Activated naive CD8-positive, alpha-beta T cell treated with anti-CD3 and anti-CD28 coated beads for 36 hours (primary cell): ENCODE measurements around the gene NYNRIN. TPM values are rescaled to one million over a fixed set of nuclear protein-coding genes. Genes with fewer than 3 reads are reported as not detected.

ENCODE experiments used
- DNase-seq: peaks from one replicate; pipeline ENCODE4 v3.0.0; 2021
- H3K27ac Mint-ChIP-seq: one replicate; pipeline ENCODE4 v1.8.0; 2022; ENCODE audit warnings: mild to moderate bottlenecking, moderate library complexity, mixed read lengths
- H3K27me3 Mint-ChIP-seq: one replicate; pipeline ENCODE4 v1.8.0; 2022; ENCODE audit warnings: mild to moderate bottlenecking, mixed read lengths
- H3K36me3 Mint-ChIP-seq: one replicate; pipeline ENCODE4 v1.8.0; 2021; ENCODE audit warnings: mild to moderate bottlenecking, mixed read lengths
- H3K4me1 Mint-ChIP-seq: one replicate; pipeline ENCODE4 v1.8.0; 2021; ENCODE audit warnings: mixed read lengths
- H3K4me3 Mint-ChIP-seq: one replicate; pipeline ENCODE4 v1.8.0; 2022; ENCODE audit warnings: mild to moderate bottlenecking, moderate library complexity, mixed read lengths
- H3K9me3 Mint-ChIP-seq: one replicate; pipeline ENCODE4 v1.8.0; 2022; ENCODE audit warnings: mixed read lengths
- total RNA-seq, 2 experiments: library from RNA; stranded (reverse); gene quantifications; one replicate each; pipeline ENCODE4 v1.2.3, GENCODE V29; 2021

NYNRIN gene
- total RNA-seq, 2 experiments from 2014 or later, result 0.08 to 0.10 TPM

DNA sequence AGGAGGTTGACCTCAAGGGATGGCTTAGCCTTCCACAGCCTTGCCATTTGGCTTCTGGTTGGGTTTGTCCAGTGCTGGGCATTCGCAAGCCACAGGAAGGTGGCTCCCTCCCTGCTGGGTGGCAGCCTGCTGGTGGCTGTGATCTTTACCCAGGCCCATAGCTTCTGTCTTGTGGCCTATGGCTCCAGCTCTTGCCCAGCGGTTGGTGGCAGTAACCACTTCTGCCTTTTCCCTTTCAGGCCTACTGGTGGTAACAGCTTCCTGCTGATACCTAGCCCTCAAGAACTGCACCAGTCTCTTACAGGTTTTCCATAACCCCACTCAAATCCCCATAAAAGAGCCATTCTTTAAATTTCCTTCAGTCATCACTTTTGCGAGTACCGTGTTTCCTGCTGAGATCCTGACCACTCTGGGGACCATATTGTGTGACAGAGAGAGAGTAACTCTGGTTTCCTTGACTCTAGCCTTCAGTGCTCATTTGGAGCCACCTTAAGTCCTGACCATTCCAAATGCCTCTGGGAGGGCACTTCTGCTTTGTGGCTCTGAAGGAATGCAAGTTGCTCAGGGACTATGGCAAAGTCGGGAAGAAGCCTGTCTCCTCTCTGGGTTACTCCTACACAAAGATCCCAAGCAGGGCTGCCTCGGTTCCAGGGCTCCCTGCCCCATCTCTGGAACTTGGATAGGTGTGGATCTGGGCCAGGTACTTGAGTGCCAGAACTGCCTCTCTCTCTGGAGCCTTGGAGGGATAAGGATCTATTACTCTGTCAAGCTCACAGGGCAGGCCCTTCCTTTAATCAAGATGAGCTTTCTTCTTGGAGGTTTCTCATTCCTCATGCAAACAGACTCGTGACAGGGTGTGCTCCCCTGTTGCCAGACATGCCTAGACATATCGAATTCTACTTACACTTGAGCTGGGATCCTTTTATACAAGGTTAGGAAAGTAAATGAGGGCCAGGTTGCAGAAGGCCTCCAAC, 2.9 kb upstream of the NYNRIN start:
- H3K4me1 Mint-ChIP-seq, result peaks cover 4% of the 10 kb centered on the region
- H3K4me3 Mint-ChIP-seq, result no peak overlapping the region
- no peak overlapping the region for H3K27ac Mint-ChIP-seq
- no peaks in the 10 kb centered on the region for H3K9me3 Mint-ChIP-seq
- H3K36me3 Mint-ChIP-seq, result no peaks in the 10 kb centered on the region
- peaks cover 10% of the 10 kb centered on the region for H3K27me3 Mint-ChIP-seq
- DNase-seq, result no peak

DNA sequence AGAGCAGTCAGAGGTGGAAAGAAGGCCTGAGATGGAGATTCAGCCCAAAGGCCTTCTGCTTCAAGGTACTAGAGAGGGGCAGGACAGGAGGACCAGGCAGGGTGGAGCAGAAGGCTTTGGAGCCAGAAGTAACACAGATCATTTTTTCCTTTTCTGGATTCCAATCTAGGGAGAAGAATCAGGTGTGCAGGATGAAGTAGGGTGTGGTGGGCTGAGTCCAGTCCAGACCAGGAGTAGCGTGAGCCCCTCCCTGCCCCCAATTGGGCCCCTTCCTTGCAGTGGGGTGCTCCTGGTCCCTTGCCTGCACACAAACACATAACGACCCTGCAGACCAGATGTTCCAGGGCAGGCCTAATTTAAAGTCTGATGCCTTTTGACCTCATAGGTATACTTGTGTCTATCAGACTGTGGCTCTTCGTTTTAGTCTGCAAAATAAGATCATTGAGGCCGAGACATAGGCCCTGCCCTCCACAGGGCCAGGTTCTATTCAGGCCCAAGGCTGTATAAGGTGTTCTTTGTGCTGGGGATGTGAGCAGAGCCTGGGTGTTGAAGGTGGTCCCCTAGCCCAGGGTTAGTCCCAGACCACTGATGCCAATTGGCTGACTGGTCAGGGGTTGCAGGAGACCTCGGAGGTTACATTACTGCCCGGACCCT, 1.0 kb upstream of the NYNRIN start:
- Mint-ChIP-seq H3K9me3 (no peaks in the 10 kb centered on the region), H3K27me3 (peaks cover 5% of the 10 kb centered on the region), H3K4me1 (peaks cover 4% of the 10 kb centered on the region), H3K4me3 (no peak overlapping the region), H3K27ac (no peak overlapping the region), H3K36me3 (no peaks in the 10 kb centered on the region)
- DNase-seq, result no peak

DNA sequence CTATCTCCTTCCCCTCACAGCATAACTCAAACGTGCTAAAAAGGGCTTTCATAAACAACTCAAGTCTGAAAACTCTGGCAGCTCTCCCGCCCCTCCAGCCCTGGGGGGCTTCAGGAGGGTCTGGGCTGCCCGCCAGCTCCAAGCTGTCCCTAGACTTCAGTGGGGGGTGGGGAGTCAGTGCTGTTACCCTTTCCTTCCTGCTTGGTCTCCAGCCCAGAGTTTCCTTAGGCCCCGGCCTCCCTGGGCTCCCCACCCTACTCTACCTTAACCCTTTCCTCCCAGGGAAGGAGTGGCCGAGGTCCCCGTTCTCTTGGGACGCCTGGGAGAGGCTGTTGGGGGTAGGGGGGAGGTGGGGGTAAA, 530 bp upstream of the NYNRIN start:
- Mint-ChIP-seq H3K4me3 (no peak overlapping the region), H3K27ac (no peak overlapping the region), H3K36me3 (no peaks in the 10 kb centered on the region), H3K27me3 (peaks cover 5% of the 10 kb centered on the region), H3K9me3 (no peaks in the 10 kb centered on the region), H3K4me1 (peaks cover 4% of the 10 kb centered on the region)
- no peak for DNase-seq

DNA sequence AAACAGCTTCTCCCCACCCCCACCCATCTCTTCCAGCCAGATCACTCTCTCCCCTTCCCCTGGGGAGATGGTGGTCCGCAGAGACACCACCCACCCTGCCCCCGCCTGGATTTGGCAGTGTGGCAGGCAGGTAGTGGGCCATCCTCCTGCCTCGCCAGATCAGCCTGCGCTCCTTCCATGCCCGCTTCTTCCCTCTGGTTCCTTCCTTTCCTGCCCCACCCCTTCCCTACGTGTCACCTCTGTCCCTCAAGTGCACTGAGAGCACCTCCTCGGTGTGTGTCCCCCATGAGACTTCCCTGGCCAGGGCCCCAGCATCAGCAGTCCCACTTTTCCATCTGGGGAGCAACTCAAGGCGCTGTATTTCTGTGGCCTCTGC, 632 bp downstream of the NYNRIN start:
- peak overlapping the region; percentile 57 for H3K4me3 Mint-ChIP-seq
- H3K4me1 Mint-ChIP-seq, result peaks cover 4% of the 10 kb centered on the region
- no peaks in the 10 kb centered on the region for H3K9me3 Mint-ChIP-seq
- no peak overlapping the region for H3K27ac Mint-ChIP-seq
- no peaks in the 10 kb centered on the region for H3K36me3 Mint-ChIP-seq
- DNase-seq, result no peak
- H3K27me3 Mint-ChIP-seq, result peaks cover 14% of the 10 kb centered on the region

DNA sequence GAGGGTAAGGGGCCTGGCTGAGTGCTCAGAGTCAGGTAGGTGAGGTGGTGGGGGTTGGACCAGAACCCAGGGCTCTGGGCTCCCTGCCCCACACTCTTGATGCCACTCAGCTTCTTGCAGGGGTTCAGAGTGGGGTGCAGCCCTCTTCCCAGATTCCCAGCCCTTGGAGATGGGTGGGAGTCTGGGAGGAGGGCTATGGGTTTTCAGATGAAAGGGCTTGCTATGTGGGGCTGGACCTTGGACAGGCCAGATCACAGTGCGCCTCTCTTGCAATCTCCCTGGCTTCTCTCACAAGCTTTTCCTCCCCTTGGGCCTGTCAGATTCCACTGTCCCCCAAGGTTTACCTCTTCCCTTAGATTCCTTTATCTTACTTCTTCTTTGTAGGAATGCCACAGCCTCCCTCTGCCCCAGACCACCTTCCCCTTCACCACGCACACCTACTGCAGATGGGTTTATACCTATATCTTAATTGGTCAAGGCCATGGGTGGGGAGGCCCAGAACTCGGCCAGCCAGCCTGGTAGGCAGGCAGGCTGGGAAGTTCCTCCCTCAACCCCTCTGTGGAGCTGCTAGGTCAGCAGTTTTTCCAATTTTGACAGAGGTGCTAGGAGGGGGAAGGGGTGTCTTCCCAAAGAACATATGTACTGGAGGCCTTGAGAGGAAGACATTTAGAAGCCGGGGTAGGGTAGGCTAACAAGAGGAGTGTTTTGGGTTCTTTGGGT, 1.4 kb downstream of the NYNRIN start:
- Mint-ChIP-seq H3K27ac (no peak overlapping the region), H3K36me3 (no peaks in the 10 kb centered on the region), H3K27me3 (peaks cover 14% of the 10 kb centered on the region), H3K4me1 (peaks cover 4% of the 10 kb centered on the region), H3K4me3 (no peak overlapping the region), H3K9me3 (no peaks in the 10 kb centered on the region)
- DNase-seq, result no peak

DNA sequence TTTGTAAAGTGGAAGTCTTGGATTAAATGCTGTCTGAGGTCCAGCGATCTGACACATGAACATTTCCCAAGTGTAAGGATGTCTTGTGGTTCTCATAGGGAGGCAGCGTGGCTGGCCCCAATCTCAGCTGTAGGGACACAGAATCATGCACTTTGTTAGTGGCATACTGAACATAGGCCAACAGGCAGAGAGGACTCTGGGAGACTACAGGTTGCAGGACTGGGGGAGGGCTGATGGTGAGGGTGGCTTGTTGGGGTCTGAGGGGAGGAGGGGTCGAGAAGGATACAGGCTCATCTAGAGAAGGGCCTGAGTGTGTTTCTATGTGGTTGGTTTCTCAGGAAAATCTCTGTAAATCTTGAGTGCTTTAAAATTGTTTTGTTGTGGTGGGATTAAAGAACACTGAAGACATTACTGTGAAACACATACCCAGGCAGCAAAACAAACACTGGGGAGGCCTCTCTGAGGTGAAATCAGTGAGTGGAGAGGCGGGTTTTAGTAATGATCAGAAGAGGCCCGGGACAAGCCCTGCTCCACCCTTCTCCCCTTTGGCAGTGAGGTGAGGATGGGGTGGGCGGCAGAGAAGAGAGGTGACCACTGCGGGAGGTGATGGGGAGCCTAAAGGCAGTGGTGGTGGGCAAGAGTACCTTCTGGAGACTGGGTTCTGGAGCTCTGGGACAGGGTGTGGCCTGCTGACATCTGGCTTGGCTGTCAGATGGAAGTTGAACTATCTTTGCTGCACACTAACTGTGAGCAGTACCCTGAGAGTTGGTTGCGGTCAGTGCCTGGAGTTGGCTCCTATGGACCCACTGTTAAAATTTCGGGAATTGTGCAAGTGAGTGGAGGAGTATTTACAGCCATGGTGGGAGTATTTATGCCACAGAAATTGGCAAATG, 3.3 kb downstream of the NYNRIN start:
- H3K27ac Mint-ChIP-seq, result no peak overlapping the region
- no peak overlapping the region for H3K4me3 Mint-ChIP-seq
- H3K27me3 Mint-ChIP-seq, result peaks cover 22% of the 10 kb centered on the region
- no peaks in the 10 kb centered on the region for H3K36me3 Mint-ChIP-seq
- H3K9me3 Mint-ChIP-seq, result no peaks in the 10 kb centered on the region
- peaks cover 4% of the 10 kb centered on the region for H3K4me1 Mint-ChIP-seq
- no peak for DNase-seq

DNA sequence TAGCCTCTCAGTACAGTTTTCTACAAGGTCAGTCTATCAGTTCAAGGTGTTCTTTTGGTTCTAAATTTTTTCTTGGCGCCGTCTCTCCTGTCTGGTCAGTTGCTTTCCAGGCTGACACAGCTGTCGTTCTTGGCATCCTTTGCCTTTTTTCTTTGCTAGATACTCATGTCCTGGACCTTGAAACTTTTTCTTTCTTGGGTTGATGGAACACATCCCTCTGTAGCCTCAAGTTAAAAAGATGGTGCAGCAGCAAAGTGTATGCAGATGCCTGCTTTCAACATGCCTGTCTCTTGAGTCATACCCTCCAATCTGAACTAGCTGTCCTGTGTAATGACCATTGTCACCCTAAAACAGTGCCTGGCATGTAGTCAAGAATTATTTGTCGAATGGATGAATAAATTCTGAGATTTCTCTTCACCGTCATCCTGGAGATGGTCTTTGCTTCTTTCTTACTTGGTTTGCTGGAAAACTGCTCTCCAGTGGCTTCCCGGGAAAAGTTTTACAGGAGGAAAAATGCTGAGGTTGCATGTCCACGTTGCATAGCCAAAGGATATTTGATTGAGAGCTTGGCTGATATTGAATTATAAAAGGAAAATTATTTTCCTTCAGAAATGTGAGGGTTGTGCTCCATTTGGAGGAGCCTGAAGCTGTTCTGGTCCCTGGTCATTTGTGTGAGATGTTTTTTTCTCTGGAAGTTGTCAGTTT, 4.6 kb downstream of the NYNRIN start:
- no peaks in the 10 kb centered on the region for H3K9me3 Mint-ChIP-seq
- no peak for DNase-seq
- no peak overlapping the region for H3K27ac Mint-ChIP-seq
- no peaks in the 10 kb centered on the region for H3K36me3 Mint-ChIP-seq
- H3K4me1 Mint-ChIP-seq, result peaks cover 4% of the 10 kb centered on the region
- H3K27me3 Mint-ChIP-seq, result peaks cover 22% of the 10 kb centered on the region
- no peak overlapping the region for H3K4me3 Mint-ChIP-seq

DNA sequence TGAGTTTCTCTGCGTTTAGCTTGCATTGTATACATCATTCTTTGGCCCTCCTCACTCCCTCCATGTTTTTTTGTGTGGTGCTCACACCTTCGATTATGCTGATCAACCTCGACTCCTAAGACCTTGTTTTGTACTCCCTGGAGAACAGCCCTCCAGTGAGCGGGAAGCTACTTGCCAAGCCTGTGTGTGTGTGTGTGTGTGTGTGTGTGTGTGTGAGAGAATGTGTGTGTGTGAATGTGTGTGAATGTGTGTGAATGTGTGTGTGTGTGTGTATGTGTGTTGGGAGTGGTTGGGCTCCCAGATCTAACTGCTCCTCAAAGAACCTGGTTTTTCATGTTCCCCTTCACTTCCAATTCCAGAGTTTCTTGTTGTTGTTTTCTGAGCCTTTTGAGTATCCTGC, 6.0 kb downstream of the NYNRIN start:
- no peak for DNase-seq
- peaks cover 16% of the 10 kb centered on the region for H3K27me3 Mint-ChIP-seq
- H3K4me3 Mint-ChIP-seq, result no peak overlapping the region
- no peaks in the 10 kb centered on the region for H3K36me3 Mint-ChIP-seq
- no peak overlapping the region for H3K27ac Mint-ChIP-seq
- no peaks in the 10 kb centered on the region for H3K9me3 Mint-ChIP-seq
- no peaks in the 10 kb centered on the region for H3K4me1 Mint-ChIP-seq

DNA sequence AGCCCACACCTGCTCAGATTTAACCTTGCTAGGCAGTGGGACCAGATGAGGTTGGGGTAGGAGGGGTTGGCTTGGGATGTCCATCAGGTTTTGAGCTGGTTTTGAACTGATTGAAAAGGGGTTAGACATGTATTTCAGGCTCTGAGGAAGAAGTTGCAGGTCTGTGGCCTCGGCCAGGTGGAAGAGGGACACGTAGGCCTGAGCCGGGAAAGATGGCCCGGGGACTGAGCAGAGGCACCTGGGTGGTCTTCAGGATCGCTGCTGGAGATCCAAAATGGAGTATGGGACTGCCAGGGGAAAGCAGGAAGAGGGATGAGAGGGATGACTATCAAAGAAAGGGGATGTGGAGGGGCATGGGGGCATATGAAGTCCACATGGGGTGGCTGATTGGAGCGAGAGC, 7.6 kb downstream of the NYNRIN start:
- no peaks in the 10 kb centered on the region for H3K4me1 Mint-ChIP-seq
- no peak overlapping the region for H3K27ac Mint-ChIP-seq
- no peaks in the 10 kb centered on the region for H3K9me3 Mint-ChIP-seq
- H3K36me3 Mint-ChIP-seq, result no peaks in the 10 kb centered on the region
- no peak overlapping the region for H3K4me3 Mint-ChIP-seq
- DNase-seq, result no peak
- H3K27me3 Mint-ChIP-seq, result peaks cover 16% of the 10 kb centered on the region

DNA sequence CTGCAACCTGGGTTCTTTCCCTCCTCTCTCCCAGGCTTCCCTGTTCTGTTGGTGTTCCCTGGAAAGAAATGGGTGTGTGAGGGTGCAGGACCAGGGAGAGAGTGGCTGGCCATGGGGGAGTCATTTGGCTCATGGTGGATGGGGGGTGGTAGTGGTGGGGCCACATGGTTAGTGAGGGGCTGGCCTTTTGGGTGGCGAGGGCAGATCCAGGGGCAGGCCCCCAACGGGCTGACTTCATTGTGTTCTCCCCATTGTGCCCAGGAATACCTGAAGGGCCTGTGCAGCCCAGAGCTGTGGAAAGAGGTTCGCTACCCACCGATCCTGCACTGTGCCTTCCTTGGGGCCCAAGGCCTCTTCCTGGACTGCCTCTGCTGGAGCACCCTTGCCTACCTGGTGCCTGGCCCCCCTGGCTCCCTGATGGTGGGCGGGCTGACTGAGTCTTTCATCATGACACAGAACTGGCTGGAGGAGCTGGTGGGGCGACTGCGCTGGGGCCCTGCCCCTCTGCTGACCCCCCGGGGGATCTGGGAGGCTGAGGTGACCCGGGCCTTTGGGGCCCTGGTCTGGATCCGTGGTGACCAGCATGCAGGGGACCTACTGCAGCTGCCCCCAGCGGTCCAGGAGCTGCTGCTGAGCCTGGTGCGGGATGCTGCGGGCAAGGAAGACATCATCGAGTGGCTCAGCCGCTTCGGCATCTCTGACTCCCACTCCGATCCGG, 9.0 kb downstream of the NYNRIN start:
- DNase-seq, result no peak
- no peaks in the 10 kb centered on the region for H3K4me1 Mint-ChIP-seq
- no peaks in the 10 kb centered on the region for H3K36me3 Mint-ChIP-seq
- H3K27me3 Mint-ChIP-seq, result peaks cover 16% of the 10 kb centered on the region
- no peak overlapping the region for H3K27ac Mint-ChIP-seq
- no peak overlapping the region for H3K4me3 Mint-ChIP-seq
- H3K9me3 Mint-ChIP-seq, result no peaks in the 10 kb centered on the region

DNA sequence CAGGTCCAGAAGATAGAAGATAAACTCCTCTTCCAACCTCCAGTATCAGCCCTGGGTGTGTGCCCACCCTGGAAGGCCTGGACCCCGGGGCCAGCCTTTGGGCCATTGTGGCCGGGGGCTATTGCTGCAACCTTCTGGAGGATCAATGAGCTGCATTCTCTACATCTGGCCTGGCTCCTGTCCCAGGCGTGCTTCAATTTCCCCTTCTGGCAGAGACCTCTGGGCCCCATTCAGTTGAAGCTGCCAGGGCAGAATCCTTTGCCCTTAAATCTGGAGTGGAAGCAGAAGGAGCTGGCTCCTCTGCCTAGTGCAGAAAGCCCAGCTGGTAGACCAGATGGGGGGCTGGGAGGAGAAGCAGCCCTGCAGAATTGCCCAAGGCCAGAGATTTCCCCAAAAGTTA, 10.0 kb downstream of the NYNRIN start:
- H3K36me3 Mint-ChIP-seq, result no peaks in the 10 kb centered on the region
- H3K9me3 Mint-ChIP-seq, result no peaks in the 10 kb centered on the region
- no peak overlapping the region for H3K4me3 Mint-ChIP-seq
- no peaks in the 10 kb centered on the region for H3K4me1 Mint-ChIP-seq
- no peak for DNase-seq
- H3K27me3 Mint-ChIP-seq, result peaks cover 13% of the 10 kb centered on the region
- no peak overlapping the region for H3K27ac Mint-ChIP-seq

DNA sequence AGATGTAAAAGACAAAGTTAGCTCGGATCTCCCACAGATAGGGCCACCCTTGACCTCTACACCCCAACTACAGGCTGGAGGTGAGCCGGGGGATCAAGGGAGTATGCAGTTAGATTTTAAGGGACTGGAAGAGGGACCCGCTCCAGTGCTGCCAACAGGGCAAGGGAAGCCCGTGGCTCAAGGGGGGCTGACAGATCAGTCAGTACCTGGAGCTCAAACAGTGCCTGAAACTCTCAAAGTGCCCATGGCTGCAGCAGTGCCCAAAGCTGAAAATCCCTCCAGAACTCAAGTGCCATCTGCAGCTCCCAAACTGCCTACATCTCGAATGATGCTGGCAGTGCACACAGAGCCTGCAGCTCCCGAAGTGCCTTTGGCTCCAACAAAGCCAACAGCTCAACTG, 10.4 kb downstream of the NYNRIN start:
- Mint-ChIP-seq H3K27me3 (peaks cover 8% of the 10 kb centered on the region), H3K4me1 (no peaks in the 10 kb centered on the region), H3K4me3 (no peak overlapping the region), H3K27ac (no peak overlapping the region), H3K9me3 (no peaks in the 10 kb centered on the region), H3K36me3 (no peaks in the 10 kb centered on the region)
- DNase-seq, result no peak

DNA sequence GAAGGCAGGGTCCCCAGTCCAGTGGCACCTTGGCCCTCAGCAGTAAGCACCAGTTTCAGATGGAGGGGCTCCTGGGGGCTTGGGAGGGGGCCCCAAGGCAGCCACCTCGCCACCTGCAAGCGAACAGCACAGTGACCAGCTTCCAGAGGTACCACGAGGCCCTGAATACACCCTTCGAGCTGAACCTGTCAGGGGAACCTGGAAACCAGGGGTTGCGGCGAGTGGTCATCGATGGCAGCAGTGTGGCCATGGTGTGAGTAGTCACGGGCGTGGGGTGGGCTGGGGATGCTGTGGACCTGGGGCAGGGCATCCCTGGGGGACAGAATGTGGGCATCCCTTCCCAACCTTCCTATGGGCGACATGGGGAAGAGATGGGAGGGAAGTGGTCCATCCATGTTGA, 11.2 kb downstream of the NYNRIN start:
- Mint-ChIP-seq H3K4me3 (no peak overlapping the region), H3K36me3 (no peaks in the 10 kb centered on the region), H3K4me1 (no peaks in the 10 kb centered on the region), H3K27ac (no peak overlapping the region), H3K27me3 (peaks cover 7% of the 10 kb centered on the region), H3K9me3 (no peaks in the 10 kb centered on the region)
- no peak for DNase-seq
